GM23338 (cell line): ENCODE results near the gene PYGO2. TPM values are rescaled to one million over a fixed set of nuclear protein-coding genes. Genes with fewer than 3 reads are reported as not detected.
A peak's percentile ranks its signal among the peaks of the same experiment; 100 is the strongest.

ENCODE experiments used
- ATAC-seq: fragments of 200-7000 bp; cut with Tn5 transposase; 3 replicates; pipeline ENCODE4 v1.9.1; 2020
- DNase-seq: peaks from one replicate; pipeline ENCODE4 v3.0.0-alpha.2; 2015; ENCODE audit warnings: low spot score
- H2AFZ ChIP-seq: fragments of 200-600 bp; sonication (generic); 2 replicates; pipeline ENCODE4 v1.8.0; 2016; ENCODE audit warnings: antibody characterized with exemption, mild to moderate bottlenecking, moderate library complexity
- H3F3A ChIP-seq: fragments of 200-600 bp; sonication (generic); replicated peaks from 2 replicates; pipeline ENCODE4 v1.8.0; 2017; ENCODE audit warnings: antibody characterized with exemption, mixed run types, low read depth
- H3K27ac ChIP-seq: fragments of 200-600 bp; sonication (generic); 2 replicates; pipeline ENCODE4 v1.6.1; 2016; ENCODE audit warnings: low read depth
- H3K27me3 ChIP-seq: fragments of 200-600 bp; sonication (generic); 2 replicates; pipeline ENCODE4 v1.8.0; 2016; ENCODE audit warnings: mild to moderate bottlenecking, mixed run types, moderate library complexity; ENCODE audit not compliant: insufficient read depth
- H3K36me3 ChIP-seq: fragments of 200-600 bp; sonication (generic); 2 replicates; pipeline ENCODE4 v1.8.0; 2016; ENCODE audit warnings: mild to moderate bottlenecking; ENCODE audit not compliant: insufficient read depth
- H3K4me1 ChIP-seq: fragments of 200-600 bp; sonication (generic); 2 replicates; pipeline ENCODE4 v1.8.0; 2016; ENCODE audit warnings: mild to moderate bottlenecking, moderate library complexity; ENCODE audit not compliant: insufficient read depth
- H3K4me2 ChIP-seq: fragments of 200-600 bp; sonication (generic); 2 replicates; pipeline ENCODE4 v1.7.1; 2017; ENCODE audit warnings: mixed run types
- H3K4me3 ChIP-seq: fragments of 200-600 bp; sonication (generic); 2 replicates; pipeline ENCODE4 v1.6.1; 2016; ENCODE audit warnings: mixed run types
- H3K79me2 ChIP-seq: fragments of 200-600 bp; sonication (generic); replicated peaks from 2 replicates; pipeline ENCODE4 v1.8.0; 2017; ENCODE audit warnings: mild to moderate bottlenecking; ENCODE audit not compliant: insufficient read depth
- H3K9me2 ChIP-seq: fragments of 200-600 bp; sonication (generic); 2 replicates; pipeline ENCODE4 v1.8.0; 2017; ENCODE audit not compliant: insufficient read depth
- H4K20me1 ChIP-seq: fragments of 200-600 bp; sonication (generic); replicated peaks from 2 replicates; pipeline ENCODE4 v1.8.0; 2017; ENCODE audit warnings: mild to moderate bottlenecking; ENCODE audit not compliant: insufficient read depth
- H3K27ac Mint-ChIP-seq: 2 replicates; pipeline ENCODE4 v1.8.0; 2020; ENCODE audit warnings: inconsistent platforms, mild to moderate bottlenecking, moderate library complexity, mixed read lengths
- H3K27me3 Mint-ChIP-seq: 3 replicates; pipeline ENCODE4 v1.8.0; 2022; ENCODE audit warnings: low read depth, mild to moderate bottlenecking, moderate library complexity, mixed read lengths, inconsistent platforms; ENCODE audit not compliant: insufficient read depth, poor library complexity
- H3K36me3 Mint-ChIP-seq: 3 replicates; pipeline ENCODE4 v1.8.0; 2021; ENCODE audit warnings: low read depth, mild to moderate bottlenecking, inconsistent platforms, moderate library complexity, mixed read lengths
- H3K4me1 Mint-ChIP-seq: 3 replicates; pipeline ENCODE4 v1.8.0; 2020; ENCODE audit warnings: mild to moderate bottlenecking, inconsistent platforms, mixed read lengths
- H3K4me3 Mint-ChIP-seq: 3 replicates; pipeline ENCODE4 v1.8.0; 2021; ENCODE audit warnings: moderate library complexity, mild to moderate bottlenecking, inconsistent platforms, mixed read lengths
- H3K9me3 Mint-ChIP-seq: 3 replicates; pipeline ENCODE4 v1.8.0; 2020; ENCODE audit warnings: moderate library complexity, mild to moderate bottlenecking, inconsistent platforms, mixed read lengths
- EZH2 ChIP-seq: fragments of 200-600 bp; sonication (generic); IDR thresholded peaks from one replicate; pipeline ENCODE4 v1.8.0; 2017; ENCODE audit warnings: antibody characterized with exemption, mild to moderate bottlenecking, low read depth; ENCODE audit not compliant: unreplicated experiment
- EZH2phosphoT487 ChIP-seq: fragments of 200-600 bp; sonication (generic); IDR thresholded peaks from one replicate; pipeline ENCODE4 v1.8.1; 2018; ENCODE audit warnings: antibody characterized with exemption; ENCODE audit not compliant: unreplicated experiment
- JUNB ChIP-seq: IDR thresholded peaks from one replicate; pipeline ENCODE4 v1.6.1; 2016; ENCODE audit warnings: antibody characterized with exemption; ENCODE audit not compliant: unreplicated experiment
- NANOG ChIP-seq: IDR thresholded peaks from 2 replicates; pipeline ENCODE4 v1.6.1; 2016; ENCODE audit warnings: antibody characterized with exemption, borderline replicate concordance
- POLR2AphosphoS5 ChIP-seq: IDR thresholded peaks from 2 replicates; pipeline ENCODE4 v1.6.1; 2016; ENCODE audit warnings: antibody characterized with exemption, low read depth
- STAT1 ChIP-seq: IDR thresholded peaks from one replicate; pipeline ENCODE4 v1.6.1; 2016; ENCODE audit warnings: antibody characterized with exemption; ENCODE audit not compliant: unreplicated experiment
- ZNF114 ChIP-seq: fragments of 250-450 bp; sonication (Bioruptor Pico); IDR thresholded peaks from 2 replicates; pipeline ENCODE4 v1.5.0; 2020; ENCODE audit warnings: mild to moderate bottlenecking, moderate library complexity
- polyA plus RNA-seq: library from polyadenylated mRNA; unstranded; fragments of >200 nt; fragmentation: Nextera tagmentation; extraction: Ambion mirVana; gene quantifications from 2 replicates; pipeline ENCODE4 v1.2.1, GENCODE V29; 2016
- total RNA-seq: library from RNA; depleted of rRNA; stranded (reverse); fragments of >200 nt; shearing (Covaris generic); gene quantifications from 2 replicates; pipeline ENCODE4 v1.2.3, GENCODE V29; 2014
- TF ChIP-seq, protein P1 (sequence below): IDR thresholded peaks from one replicate; pipeline ENCODE4 v1.6.1; 2018; ENCODE audit warnings: antibody characterized with exemption; ENCODE audit not compliant: unreplicated experiment
- TF ChIP-seq, protein P2 (sequence below): fragments of 250-450 bp; sonication (Bioruptor Pico); IDR thresholded peaks from 2 replicates; pipeline ENCODE4 v1.5.0; 2020; ENCODE audit warnings: mild to moderate bottlenecking, moderate library complexity
- TF ChIP-seq, protein P3 (sequence below): IDR thresholded peaks from 2 replicates; pipeline ENCODE4 v1.6.1; 2016; ENCODE audit warnings: antibody characterized with exemption

PYGO2 gene
- total and polyA plus RNA-seq, 2 experiments from 2014 or later: 11.0 to 29.0 TPM

DNA sequence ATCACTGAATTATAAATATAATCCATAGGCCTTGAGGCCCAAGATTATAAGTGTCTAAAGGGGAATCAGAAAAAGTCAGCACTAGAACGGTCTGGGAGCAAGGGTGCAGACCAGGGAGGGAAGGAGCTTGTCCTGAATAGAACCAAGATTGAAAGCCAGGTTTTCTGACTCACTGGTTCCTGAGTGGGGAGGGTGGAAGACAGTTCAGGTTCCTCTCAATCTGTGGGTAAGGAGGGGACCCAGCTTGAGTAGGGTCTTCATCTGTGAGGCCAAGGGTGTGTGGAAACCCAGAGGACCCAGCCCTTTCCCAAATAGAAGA lies 32.6 kb upstream of the PYGO2 start:
- H3K27ac Mint-ChIP-seq: no peak overlapping the region
- TF ChIP-seq ZNF114 (no peak), EZH2 (no peak), POLR2AphosphoS5 (no peak), STAT1 (no peak)

DNA sequence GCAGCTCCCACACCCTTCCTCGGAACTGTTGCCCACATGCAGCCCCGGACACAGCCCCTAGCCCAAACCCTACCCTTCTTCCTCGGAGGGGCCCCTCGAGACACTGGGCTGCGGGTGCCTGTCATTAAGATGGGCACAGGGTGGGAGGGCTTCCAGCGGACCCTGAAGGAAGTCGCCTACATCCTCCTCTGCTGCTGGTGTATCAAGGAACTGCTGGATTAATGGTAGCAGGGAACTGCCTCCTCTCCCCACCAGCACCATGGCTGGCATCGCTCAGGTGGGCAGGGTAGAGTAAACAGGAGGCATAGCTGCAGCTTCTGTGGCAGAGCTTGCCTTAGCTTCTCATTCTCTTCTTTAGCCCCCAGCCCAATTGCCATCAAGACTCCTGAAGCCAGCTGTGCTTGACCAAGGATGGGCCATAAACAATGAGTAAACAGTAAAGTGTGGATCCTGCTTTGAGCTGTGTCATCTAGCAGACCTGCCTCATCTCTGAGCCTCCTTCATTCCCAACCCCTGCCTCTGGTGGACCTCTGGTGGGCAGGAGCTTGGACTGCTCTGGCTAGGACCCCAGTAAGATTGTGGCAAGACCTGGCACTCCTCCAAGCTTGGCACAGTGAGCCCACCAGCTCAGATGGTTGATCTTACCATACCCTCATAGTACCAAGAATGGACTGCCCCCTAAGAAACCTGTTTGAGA lies 32.1 kb upstream of the PYGO2 start, which contains the start of gene LENEP:
Gene LENEP (plus strand): TSS at position 15 of the 697 bp plus-strand sequence. CDS start 22 bp downstream, at position 37.
- no peaks in the 10 kb centered on the region for H3K9me2 ChIP-seq
- DNase-seq: no peak
- Mint-ChIP-seq H3K27ac (peak within 1 kb of the TSS; percentile 78; the same call in 1 of the 2 replicates), H3K9me3 (no peaks in the 10 kb centered on the region), H3K27me3 (peaks cover 14% of the 10 kb centered on the region), H3K36me3 (peaks cover 23% of the 10 kb centered on the region), H3K4me3 (no peak within 1 kb of the TSS; the same call in 2 of the 3 replicates), H3K4me1 (peaks cover 31% of the 10 kb centered on the region)
- no peaks in the 10 kb centered on the region; the same call in 1 of the 2 replicates for H3K79me2 ChIP-seq
- no peak within 1 kb of the TSS for H3K4me2 ChIP-seq
- H3F3A ChIP-seq: peaks cover 19% of the 10 kb centered on the region; the same call in 1 of the 2 replicates
- H3K4me1 ChIP-seq: peaks cover 2% of the 10 kb centered on the region; the same call in 1 of the 2 replicates
- H3K4me3 ChIP-seq: no peak within 1 kb of the TSS
- H3K27me3 ChIP-seq: no peaks in the 10 kb centered on the region
- no peak for ATAC-seq
- no peak within 1 kb of the TSS for H2AFZ ChIP-seq
- 0 out of 2 replicates have a peak, but pooled peaks cover 5% of the 10 kb centered on the region for H3K36me3 ChIP-seq
- 0 out of 2 replicates have a peak within 1 kb of the TSS, but pooled peaks have one; percentile 39 for H3K27ac ChIP-seq
- H4K20me1 ChIP-seq: peaks cover 5% of the 10 kb centered on the region; the same call in 1 of the 2 replicates
- TF ChIP-seq, protein P1, sequence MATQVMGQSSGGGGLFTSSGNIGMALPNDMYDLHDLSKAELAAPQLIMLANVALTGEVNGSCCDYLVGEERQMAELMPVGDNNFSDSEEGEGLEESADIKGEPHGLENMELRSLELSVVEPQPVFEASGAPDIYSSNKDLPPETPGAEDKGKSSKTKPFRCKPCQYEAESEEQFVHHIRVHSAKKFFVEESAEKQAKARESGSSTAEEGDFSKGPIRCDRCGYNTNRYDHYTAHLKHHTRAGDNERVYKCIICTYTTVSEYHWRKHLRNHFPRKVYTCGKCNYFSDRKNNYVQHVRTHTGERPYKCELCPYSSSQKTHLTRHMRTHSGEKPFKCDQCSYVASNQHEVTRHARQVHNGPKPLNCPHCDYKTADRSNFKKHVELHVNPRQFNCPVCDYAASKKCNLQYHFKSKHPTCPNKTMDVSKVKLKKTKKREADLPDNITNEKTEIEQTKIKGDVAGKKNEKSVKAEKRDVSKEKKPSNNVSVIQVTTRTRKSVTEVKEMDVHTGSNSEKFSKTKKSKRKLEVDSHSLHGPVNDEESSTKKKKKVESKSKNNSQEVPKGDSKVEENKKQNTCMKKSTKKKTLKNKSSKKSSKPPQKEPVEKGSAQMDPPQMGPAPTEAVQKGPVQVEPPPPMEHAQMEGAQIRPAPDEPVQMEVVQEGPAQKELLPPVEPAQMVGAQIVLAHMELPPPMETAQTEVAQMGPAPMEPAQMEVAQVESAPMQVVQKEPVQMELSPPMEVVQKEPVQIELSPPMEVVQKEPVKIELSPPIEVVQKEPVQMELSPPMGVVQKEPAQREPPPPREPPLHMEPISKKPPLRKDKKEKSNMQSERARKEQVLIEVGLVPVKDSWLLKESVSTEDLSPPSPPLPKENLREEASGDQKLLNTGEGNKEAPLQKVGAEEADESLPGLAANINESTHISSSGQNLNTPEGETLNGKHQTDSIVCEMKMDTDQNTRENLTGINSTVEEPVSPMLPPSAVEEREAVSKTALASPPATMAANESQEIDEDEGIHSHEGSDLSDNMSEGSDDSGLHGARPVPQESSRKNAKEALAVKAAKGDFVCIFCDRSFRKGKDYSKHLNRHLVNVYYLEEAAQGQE: no peak
- TF ChIP-seq, protein P2, sequence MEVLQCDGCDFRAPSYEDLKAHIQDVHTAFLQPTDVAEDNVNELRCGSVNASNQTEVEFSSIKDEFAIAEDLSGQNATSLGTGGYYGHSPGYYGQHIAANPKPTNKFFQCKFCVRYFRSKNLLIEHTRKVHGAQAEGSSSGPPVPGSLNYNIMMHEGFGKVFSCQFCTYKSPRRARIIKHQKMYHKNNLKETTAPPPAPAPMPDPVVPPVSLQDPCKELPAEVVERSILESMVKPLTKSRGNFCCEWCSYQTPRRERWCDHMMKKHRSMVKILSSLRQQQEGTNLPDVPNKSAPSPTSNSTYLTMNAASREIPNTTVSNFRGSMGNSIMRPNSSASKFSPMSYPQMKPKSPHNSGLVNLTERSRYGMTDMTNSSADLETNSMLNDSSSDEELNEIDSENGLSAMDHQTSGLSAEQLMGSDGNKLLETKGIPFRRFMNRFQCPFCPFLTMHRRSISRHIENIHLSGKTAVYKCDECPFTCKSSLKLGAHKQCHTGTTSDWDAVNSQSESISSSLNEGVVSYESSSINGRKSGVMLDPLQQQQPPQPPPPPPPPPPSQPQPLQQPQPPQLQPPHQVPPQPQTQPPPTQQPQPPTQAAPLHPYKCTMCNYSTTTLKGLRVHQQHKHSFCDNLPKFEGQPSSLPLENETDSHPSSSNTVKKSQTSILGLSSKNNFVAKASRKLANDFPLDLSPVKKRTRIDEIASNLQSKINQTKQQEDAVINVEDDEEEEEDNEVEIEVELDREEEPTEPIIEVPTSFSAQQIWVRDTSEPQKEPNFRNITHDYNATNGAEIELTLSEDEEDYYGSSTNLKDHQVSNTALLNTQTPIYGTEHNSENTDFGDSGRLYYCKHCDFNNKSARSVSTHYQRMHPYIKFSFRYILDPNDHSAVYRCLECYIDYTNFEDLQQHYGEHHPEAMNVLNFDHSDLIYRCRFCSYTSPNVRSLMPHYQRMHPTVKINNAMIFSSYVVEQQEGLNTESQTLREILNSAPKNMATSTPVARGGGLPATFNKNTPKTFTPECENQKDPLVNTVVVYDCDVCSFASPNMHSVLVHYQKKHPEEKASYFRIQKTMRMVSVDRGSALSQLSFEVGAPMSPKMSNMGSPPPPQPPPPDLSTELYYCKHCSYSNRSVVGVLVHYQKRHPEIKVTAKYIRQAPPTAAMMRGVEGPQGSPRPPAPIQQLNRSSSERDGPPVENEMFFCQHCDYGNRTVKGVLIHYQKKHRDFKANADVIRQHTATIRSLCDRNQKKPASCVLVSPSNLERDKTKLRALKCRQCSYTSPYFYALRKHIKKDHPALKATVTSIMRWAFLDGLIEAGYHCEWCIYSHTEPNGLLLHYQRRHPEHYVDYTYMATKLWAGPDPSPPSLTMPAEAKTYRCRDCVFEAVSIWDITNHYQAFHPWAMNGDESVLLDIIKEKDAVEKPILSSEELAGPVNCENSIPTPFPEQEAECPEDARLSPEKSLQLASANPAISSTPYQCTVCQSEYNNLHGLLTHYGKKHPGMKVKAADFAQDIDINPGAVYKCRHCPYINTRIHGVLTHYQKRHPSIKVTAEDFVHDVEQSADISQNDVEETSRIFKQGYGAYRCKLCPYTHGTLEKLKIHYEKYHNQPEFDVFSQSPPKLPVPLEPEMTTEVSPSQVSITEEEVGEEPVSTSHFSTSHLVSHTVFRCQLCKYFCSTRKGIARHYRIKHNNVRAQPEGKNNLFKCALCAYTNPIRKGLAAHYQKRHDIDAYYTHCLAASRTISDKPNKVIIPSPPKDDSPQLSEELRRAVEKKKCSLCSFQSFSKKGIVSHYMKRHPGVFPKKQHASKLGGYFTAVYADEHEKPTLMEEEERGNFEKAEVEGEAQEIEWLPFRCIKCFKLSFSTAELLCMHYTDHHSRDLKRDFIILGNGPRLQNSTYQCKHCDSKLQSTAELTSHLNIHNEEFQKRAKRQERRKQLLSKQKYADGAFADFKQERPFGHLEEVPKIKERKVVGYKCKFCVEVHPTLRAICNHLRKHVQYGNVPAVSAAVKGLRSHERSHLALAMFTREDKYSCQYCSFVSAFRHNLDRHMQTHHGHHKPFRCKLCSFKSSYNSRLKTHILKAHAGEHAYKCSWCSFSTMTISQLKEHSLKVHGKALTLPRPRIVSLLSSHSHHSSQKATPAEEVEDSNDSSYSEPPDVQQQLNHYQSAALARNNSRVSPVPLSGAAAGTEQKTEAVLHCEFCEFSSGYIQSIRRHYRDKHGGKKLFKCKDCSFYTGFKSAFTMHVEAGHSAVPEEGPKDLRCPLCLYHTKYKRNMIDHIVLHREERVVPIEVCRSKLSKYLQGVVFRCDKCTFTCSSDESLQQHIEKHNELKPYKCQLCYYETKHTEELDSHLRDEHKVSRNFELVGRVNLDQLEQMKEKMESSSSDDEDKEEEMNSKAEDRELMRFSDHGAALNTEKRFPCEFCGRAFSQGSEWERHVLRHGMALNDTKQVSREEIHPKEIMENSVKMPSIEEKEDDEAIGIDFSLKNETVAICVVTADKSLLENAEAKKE (CRISPR knock-in tag): no peak
- TF ChIP-seq EZH2phosphoT487: no peak
- TF ChIP-seq, protein P3, sequence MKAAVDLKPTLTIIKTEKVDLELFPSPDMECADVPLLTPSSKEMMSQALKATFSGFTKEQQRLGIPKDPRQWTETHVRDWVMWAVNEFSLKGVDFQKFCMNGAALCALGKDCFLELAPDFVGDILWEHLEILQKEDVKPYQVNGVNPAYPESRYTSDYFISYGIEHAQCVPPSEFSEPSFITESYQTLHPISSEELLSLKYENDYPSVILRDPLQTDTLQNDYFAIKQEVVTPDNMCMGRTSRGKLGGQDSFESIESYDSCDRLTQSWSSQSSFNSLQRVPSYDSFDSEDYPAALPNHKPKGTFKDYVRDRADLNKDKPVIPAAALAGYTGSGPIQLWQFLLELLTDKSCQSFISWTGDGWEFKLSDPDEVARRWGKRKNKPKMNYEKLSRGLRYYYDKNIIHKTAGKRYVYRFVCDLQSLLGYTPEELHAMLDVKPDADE: no peak
- no peak for TF ChIP-seq EZH2
- no peak for TF ChIP-seq NANOG
- TF ChIP-seq JUNB: no peak

More for the DNA sequence above, 32.6 kb upstream of the PYGO2 start:
- Histone ChIP-seq H3K4me2 (no peak overlapping the region), H3K27me3 (no peaks in the 10 kb centered on the region), H3K79me2 (no peaks in the 10 kb centered on the region; the same call in 1 of the 2 replicates), H3K4me1 (peaks cover 5% of the 10 kb centered on the region; the same call in 1 of the 2 replicates), H3K9me2 (no peaks in the 10 kb centered on the region), H4K20me1 (no peaks in the 10 kb centered on the region; the same call in 1 of the 2 replicates), H3K27ac (no peak overlapping the region), H2AFZ (no peak overlapping the region), H3K36me3 (0 out of 2 replicates have a peak, but pooled peaks cover 5% of the 10 kb centered on the region), H3F3A (peaks cover 15% of the 10 kb centered on the region; the same call in 1 of the 2 replicates), H3K4me3 (no peak overlapping the region)
- ATAC-seq (no peak), DNase-seq (no peak)
- H3K27me3 Mint-ChIP-seq: peaks cover 15% of the 10 kb centered on the region
- H3K4me3 Mint-ChIP-seq: no peak overlapping the region; the same call in 2 of the 3 replicates
- peaks cover 18% of the 10 kb centered on the region for H3K36me3 Mint-ChIP-seq
- no peaks in the 10 kb centered on the region for H3K9me3 Mint-ChIP-seq
- H3K4me1 Mint-ChIP-seq: peaks cover 30% of the 10 kb centered on the region
